Measurements from ENCODE around the gene ABCA3. TPM values are rescaled to one million over a fixed set of nuclear protein-coding genes. Genes with fewer than 3 reads are reported as not detected.

ABCA3 gene
- total RNA-seq, 1 experiment from 2014 or later: 7.6 TPM

DNA sequence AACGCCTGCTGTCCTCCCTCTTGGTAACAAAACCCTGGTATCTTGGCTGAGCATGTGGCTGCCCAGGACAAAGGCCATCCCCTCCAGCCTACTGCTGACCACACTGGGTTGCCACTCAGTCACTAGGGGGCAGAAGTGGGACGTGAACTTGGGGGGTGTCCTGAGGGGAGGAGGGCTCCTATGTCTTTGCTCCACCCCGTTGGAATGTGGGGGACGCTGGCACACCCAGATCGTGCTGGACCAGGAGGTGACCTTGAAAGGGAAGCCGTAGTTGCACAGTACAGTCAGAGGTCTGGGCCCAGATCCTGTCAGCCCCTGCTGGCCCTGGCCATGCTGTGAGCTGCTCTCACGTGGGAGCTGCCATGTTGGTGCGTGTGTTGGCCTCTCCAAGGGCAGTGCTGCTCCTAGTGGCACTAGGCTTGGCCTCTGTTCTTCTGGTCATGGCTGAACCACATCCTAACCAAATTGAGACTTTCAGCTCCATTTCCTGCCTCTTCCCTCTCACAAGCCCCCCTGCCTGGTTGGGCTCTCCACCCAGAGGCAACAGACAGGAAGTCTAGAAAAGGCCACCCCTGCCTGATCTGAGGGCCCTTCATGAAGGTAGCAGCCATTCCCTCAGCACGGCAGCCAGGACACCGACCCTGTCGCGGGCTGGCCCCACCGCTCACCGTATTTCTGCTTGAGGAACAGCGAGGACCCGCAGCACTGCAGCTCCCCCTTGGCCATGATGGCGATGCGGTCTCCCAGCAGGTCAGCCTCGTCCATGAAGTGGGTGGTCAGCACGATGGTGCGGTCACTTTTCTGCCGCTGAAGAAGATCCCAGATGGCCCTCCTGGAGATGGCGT lies 43.6 kb downstream of the ABCA3 start:
- peak; percentile 39 for DNase-seq
- Mint-ChIP-seq H3K27me3 (ENCODE audit: unreplicated experiment) (no peaks in the 10 kb centered on the region), H3K27ac (ENCODE audit: unreplicated experiment) (no peak overlapping the region), H3K4me3 (ENCODE audit: low read depth, unreplicated experiment) (no peak overlapping the region), H3K4me1 (ENCODE audit: low read depth, unreplicated experiment) (no peaks in the 10 kb centered on the region), H3K9me3 (ENCODE audit: low read depth, unreplicated experiment) (no peaks in the 10 kb centered on the region), H3K36me3 (ENCODE audit: insufficient read depth, unreplicated experiment) (no peaks in the 10 kb centered on the region)
- TF ChIP-seq, protein P1, sequence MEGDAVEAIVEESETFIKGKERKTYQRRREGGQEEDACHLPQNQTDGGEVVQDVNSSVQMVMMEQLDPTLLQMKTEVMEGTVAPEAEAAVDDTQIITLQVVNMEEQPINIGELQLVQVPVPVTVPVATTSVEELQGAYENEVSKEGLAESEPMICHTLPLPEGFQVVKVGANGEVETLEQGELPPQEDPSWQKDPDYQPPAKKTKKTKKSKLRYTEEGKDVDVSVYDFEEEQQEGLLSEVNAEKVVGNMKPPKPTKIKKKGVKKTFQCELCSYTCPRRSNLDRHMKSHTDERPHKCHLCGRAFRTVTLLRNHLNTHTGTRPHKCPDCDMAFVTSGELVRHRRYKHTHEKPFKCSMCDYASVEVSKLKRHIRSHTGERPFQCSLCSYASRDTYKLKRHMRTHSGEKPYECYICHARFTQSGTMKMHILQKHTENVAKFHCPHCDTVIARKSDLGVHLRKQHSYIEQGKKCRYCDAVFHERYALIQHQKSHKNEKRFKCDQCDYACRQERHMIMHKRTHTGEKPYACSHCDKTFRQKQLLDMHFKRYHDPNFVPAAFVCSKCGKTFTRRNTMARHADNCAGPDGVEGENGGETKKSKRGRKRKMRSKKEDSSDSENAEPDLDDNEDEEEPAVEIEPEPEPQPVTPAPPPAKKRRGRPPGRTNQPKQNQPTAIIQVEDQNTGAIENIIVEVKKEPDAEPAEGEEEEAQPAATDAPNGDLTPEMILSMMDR (IDR thresholded peaks at IDR 0.05; ENCODE audit: unreplicated experiment): peak; percentile 29
- BruUV-seq (replicated peaks): no TSS peak
- intact Hi-C loops (cut with micrococcal nuclease; ENCODE audit: unreplicated experiment): no loop called here
- CTCF ChIA-PET: no interaction called here

DNA sequence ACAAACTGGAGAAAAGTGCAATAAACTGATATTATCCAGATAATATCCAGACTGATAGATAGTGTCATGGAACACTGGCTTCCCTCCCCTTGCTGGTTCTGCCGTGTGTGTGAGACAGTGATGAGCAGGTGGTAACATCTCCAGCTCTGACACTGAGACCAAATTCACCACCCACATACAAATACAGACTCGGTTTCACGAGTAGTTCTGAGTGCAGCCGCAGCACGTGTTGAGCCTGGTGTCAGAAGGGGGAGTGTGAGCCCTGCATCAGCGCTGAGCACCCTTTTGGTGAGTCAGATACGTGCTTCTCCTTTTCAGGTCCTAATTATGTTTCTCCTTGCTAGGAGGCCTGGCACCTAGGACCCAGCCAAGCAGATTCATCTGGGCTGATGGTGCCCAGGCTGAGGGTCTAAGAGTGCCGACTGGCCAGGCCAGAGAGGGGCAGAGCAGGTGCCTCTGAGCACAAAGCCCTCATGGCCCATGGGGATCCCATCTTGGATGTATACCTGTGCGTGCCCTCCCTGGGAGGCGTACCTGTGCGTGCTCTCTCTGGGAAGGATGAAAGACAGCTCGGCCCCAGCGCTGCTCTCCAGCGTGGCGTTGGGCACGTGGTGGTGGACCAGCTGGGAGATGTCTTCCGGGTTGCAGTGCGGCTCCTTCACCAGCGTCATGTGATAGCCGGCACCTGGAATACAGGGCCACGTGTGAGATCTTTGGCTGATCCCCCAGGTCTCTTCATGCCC lies 45.3 kb downstream of the ABCA3 start:
- Mint-ChIP-seq H3K27ac (ENCODE audit: unreplicated experiment) (no peak overlapping the region), H3K4me1 (ENCODE audit: low read depth, unreplicated experiment) (no peaks in the 10 kb centered on the region), H3K9me3 (ENCODE audit: low read depth, unreplicated experiment) (no peaks in the 10 kb centered on the region), H3K4me3 (ENCODE audit: low read depth, unreplicated experiment) (no peak overlapping the region), H3K36me3 (ENCODE audit: insufficient read depth, unreplicated experiment) (no peaks in the 10 kb centered on the region), H3K27me3 (ENCODE audit: unreplicated experiment) (no peaks in the 10 kb centered on the region)
- TF ChIP-seq, protein P1 (IDR thresholded peaks at IDR 0.05; ENCODE audit: unreplicated experiment): no peak
- DNase-seq: no peak
- no TSS peak for BruUV-seq (replicated peaks)
- CTCF ChIA-PET: interaction anchor here (0.6 kb wide), 1 partner anchor 747 kb away, joined by 4 read pairs; no protein-coding TSS in a partner anchor
- intact Hi-C loops (cut with micrococcal nuclease; ENCODE audit: unreplicated experiment): no loop called here

DNA sequence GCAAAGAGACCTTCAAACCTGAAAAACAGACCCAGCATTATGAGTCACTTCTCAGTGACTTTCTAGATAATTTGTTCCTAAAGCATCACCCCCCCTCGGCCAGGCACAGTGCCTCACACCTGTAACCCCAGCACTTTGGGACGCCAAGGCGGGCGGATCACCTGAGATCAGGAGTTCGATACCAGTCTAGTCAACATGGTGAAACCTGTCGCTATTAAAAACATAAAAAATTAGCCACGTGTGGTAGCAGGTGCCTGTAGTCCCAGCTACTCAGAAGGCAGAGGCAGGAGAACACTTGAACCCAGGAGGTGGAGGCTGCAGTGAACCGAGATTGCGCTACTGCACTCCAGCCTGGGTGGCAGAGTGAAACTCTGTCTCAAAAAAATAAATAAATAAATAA lies 48.3 kb downstream of the ABCA3 start:
- no peaks in the 10 kb centered on the region for H3K9me3 Mint-ChIP-seq (ENCODE audit: low read depth, unreplicated experiment)

DNA sequence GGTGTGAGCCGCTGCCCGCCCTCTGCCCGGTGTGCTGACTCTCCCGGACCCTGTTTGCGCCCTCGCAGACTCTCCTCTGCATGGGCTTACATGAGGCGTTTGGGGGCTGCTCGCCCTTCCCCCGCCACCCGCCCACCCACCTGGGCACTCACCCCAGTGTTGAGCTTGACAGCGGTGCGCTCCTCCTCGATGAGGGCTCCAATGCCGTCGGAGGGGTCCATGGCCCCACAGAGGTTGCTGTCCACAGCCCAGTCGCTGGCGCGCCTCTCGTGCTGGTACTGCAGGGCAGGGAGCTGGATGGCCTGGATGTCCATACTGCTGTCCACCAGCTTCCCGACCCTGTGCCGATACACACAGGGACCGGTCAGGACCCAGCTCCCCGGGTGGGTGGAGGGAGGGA lies 51.2 kb downstream of the ABCA3 start:
- BruUV-seq (replicated peaks): no TSS peak
- Mint-ChIP-seq H3K27me3 (ENCODE audit: unreplicated experiment) (peaks cover under 1% of the 10 kb centered on the region), H3K4me1 (ENCODE audit: low read depth, unreplicated experiment) (no peaks in the 10 kb centered on the region), H3K27ac (ENCODE audit: unreplicated experiment) (no peak overlapping the region), H3K4me3 (ENCODE audit: low read depth, unreplicated experiment) (no peak overlapping the region), H3K36me3 (ENCODE audit: insufficient read depth, unreplicated experiment) (peaks cover 5% of the 10 kb centered on the region), H3K9me3 (ENCODE audit: low read depth, unreplicated experiment) (no peaks in the 10 kb centered on the region)
- DNase-seq: no peak
- intact Hi-C loops (cut with micrococcal nuclease; ENCODE audit: unreplicated experiment): no loop called here
- TF ChIP-seq, protein P1 (IDR thresholded peaks at IDR 0.05; ENCODE audit: unreplicated experiment): no peak
- CTCF ChIA-PET: no interaction called here

More for the DNA sequence above, 48.3 kb downstream of the ABCA3 start:
- Mint-ChIP-seq H3K27me3 (ENCODE audit: unreplicated experiment) (no peaks in the 10 kb centered on the region), H3K27ac (ENCODE audit: unreplicated experiment) (no peak overlapping the region), H3K4me3 (ENCODE audit: low read depth, unreplicated experiment) (no peak overlapping the region), H3K4me1 (ENCODE audit: low read depth, unreplicated experiment) (no peaks in the 10 kb centered on the region), H3K36me3 (ENCODE audit: insufficient read depth, unreplicated experiment) (no peaks in the 10 kb centered on the region)
- CTCF ChIA-PET: interaction anchor here (1.3 kb wide), 1 partner anchor 128 kb away, joined by 3 read pairs; no protein-coding TSS in a partner anchor
- intact Hi-C loops (cut with micrococcal nuclease; ENCODE audit: unreplicated experiment): no loop called here
- TF ChIP-seq, protein P1 (IDR thresholded peaks at IDR 0.05; ENCODE audit: unreplicated experiment): no peak
- BruUV-seq (replicated peaks): no TSS peak
- no peak for DNase-seq
